ENCODE measurements around the gene SHISA7.
A peak's percentile ranks its signal among the peaks of the same experiment; 100 is the strongest.

The SHISA7 gene

DNA sequence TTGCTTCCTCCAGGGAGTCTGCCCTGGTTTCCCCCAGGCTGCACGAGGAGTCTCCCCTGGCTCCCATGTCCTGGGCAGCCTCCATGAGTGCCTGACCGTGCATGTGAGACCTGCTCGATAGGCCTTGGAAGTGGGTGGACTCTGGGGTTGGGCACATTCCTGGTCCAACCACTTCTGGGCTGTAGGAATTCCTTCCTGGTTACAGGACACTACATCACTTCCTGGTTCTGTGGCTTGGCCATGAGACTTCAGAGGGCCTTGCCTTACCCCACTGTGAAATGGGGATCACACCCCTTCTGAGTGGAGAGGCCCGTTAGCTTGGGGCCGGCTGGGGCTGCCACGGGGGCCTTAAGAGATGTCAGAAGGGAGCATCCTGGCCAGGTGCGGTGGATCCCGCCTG lies 29.4 kb upstream of the SHISA7 start:
- no peak overlapping the region for H3K4me3 ChIP-seq (ENCODE audit: low read depth in 1 of 2, low read length in 2 of 2)
- no peaks in the 10 kb centered on the region for H3K27me3 ChIP-seq (ENCODE audit: control insufficient read depth in 1 of 2, insufficient read depth in 2 of 2, low read length in 2 of 2)
- no peak overlapping the region for H3K27ac ChIP-seq (ENCODE audit: low read depth, low read length)
- H3K9ac ChIP-seq (ENCODE audit: low read depth in 1 of 2, low read length in 2 of 2), result no peak overlapping the region
- H3K36me3 ChIP-seq (ENCODE audit: control insufficient read depth in 1 of 2, insufficient read depth in 2 of 2, low read length in 2 of 2), result no peaks in the 10 kb centered on the region
- H3K9me3 ChIP-seq (ENCODE audit: control insufficient read depth in 1 of 2, low read length in 2 of 2), result no peaks in the 10 kb centered on the region
- peaks cover 11 to 18% of the 10 kb centered on the region in 2 donors for H3K4me1 ChIP-seq (ENCODE audit: control insufficient read depth in 1 of 2, insufficient read depth in 2 of 2, low read length in 2 of 2)

DNA sequence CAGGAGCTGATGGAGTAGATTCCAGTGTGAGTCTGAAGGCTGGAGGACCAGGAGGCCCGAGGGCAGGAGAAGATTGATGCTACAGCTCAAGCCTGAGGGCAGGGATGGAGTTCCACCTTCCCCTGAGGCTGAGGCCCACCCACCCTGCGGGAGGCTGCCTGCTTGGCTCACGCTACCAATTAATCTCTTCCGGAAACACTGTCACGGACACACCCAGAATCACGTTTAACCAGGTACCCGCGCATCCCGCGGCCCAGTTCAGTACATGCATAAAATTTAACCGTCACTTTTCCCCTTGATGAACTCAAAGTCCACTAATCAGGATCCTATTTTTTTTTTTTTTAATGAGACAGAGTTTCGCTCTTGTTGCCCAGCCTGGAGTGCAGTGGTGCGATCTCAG lies 28.2 kb upstream of the SHISA7 start:
- Histone ChIP-seq H3K9ac (ENCODE audit: low read depth in 1 of 2, low read length in 2 of 2) (no peak overlapping the region), H3K27me3 (ENCODE audit: control insufficient read depth in 1 of 2, insufficient read depth in 2 of 2, low read length in 2 of 2) (peaks cover 0 to 4% of the 10 kb centered on the region in 2 donors), H3K4me1 (ENCODE audit: control insufficient read depth in 1 of 2, insufficient read depth in 2 of 2, low read length in 2 of 2) (peaks cover 9 to 19% of the 10 kb centered on the region in 2 donors), H3K36me3 (ENCODE audit: control insufficient read depth in 1 of 2, insufficient read depth in 2 of 2, low read length in 2 of 2) (no peaks in the 10 kb centered on the region), H3K27ac (ENCODE audit: low read depth, low read length) (no peak overlapping the region), H3K9me3 (ENCODE audit: control insufficient read depth in 1 of 2, low read length in 2 of 2) (no peaks in the 10 kb centered on the region), H3K4me3 (ENCODE audit: low read depth in 1 of 2, low read length in 2 of 2) (no peak overlapping the region)

DNA sequence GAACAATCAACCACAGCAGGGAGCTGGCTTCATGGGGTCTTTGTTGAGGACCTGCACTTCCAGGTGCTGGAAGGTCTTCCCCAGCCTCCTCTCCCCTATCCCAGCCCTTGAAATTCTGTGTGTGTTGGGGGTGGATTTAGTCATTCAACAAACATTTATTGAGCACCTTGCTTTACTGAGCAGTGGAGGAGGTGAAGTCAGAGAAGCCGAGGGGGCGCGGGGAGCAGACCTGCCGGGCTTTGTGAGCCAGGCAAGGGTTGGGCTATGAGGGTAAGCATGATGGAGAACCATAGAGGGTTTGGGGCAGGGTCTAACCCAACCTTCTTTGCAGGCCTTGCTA lies 24.9 kb upstream of the SHISA7 start:
- Histone ChIP-seq H3K36me3 (ENCODE audit: control insufficient read depth in 1 of 2, insufficient read depth in 2 of 2, low read length in 2 of 2) (no peaks in the 10 kb centered on the region), H3K9ac (ENCODE audit: low read depth in 1 of 2, low read length in 2 of 2) (peak overlapping the region in 1 of 2 donors; percentile 22), H3K4me3 (ENCODE audit: low read depth in 1 of 2, low read length in 2 of 2) (no peak overlapping the region), H3K4me1 (ENCODE audit: control insufficient read depth in 1 of 2, insufficient read depth in 2 of 2, low read length in 2 of 2) (peaks cover 4 to 13% of the 10 kb centered on the region in 2 donors), H3K27ac (ENCODE audit: low read depth, low read length) (no peak overlapping the region), H3K27me3 (ENCODE audit: control insufficient read depth in 1 of 2, insufficient read depth in 2 of 2, low read length in 2 of 2) (peaks cover 0 to 4% of the 10 kb centered on the region in 2 donors), H3K9me3 (ENCODE audit: control insufficient read depth in 1 of 2, low read length in 2 of 2) (no peaks in the 10 kb centered on the region)

DNA sequence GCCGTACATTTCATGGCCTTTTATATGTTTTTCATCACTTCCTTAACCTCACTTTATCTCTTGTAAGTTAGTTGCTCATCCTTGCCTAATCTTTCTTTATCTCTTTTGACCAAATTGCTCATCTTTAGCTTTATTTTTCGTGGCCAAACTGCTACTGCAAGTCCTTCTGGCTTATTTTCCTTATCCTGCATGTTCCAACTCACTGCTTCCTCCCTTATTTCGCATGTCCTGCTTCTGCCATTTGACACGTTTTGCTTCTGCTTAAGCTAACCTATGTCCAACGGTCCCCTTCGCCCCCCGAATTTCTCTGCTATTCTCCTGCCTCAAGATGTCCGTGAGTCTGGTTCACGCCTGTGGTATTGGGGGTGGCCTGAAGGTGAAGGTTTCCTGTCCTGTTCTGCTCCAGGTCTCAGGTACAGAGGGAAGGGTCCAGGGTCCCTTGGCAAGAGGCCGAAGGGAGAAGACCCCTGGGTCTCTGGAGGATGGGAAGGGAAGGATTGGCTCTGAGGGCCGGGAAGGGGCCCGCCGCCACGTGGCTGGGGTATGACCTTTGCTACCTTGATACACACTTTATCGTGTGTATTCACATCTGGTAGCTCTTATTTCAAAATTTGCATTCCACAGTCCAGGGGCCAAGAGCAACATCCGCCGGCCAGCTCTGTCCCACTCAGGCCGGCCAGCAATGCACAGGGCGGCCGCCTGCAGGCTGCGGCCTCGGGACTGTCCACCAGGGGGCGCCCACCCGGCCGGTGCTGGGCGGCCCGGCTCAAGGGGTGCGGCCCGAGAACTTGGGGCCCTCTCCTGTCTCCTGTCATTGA lies 24.3 kb upstream of the SHISA7 start:
- Histone ChIP-seq H3K9me3 (ENCODE audit: control insufficient read depth in 1 of 2, low read length in 2 of 2) (no peaks in the 10 kb centered on the region), H3K4me3 (ENCODE audit: low read depth in 1 of 2, low read length in 2 of 2) (no peak overlapping the region), H3K27ac (ENCODE audit: low read depth, low read length) (no peak overlapping the region), H3K27me3 (ENCODE audit: control insufficient read depth in 1 of 2, insufficient read depth in 2 of 2, low read length in 2 of 2) (peaks cover 0 to 4% of the 10 kb centered on the region in 2 donors), H3K9ac (ENCODE audit: low read depth in 1 of 2, low read length in 2 of 2) (peak overlapping the region in 1 of 2 donors; percentile 22), H3K4me1 (ENCODE audit: control insufficient read depth in 1 of 2, insufficient read depth in 2 of 2, low read length in 2 of 2) (peaks cover 4 to 13% of the 10 kb centered on the region in 2 donors), H3K36me3 (ENCODE audit: control insufficient read depth in 1 of 2, insufficient read depth in 2 of 2, low read length in 2 of 2) (no peaks in the 10 kb centered on the region)

DNA sequence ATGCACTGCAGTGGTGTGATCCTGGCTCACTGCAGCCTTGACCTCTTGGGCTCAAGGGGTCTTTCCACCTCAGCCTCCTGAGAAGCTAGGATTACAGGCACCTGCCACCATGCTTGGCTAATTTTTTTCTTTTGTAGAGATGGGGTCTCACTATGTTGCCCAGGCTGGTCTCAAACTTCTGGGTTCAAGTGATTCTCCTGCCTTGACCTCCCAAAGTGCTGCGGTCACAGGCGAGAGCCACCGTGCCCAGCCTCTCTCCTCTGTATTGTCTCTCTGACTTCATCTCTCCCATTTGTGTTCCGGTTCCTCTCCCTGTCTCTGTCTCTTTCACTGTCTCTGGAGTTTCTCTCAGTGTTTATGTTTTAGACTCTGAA lies 23.1 kb upstream of the SHISA7 start:
- H3K4me3 ChIP-seq (ENCODE audit: low read depth in 1 of 2, low read length in 2 of 2), result no peak overlapping the region

DNA sequence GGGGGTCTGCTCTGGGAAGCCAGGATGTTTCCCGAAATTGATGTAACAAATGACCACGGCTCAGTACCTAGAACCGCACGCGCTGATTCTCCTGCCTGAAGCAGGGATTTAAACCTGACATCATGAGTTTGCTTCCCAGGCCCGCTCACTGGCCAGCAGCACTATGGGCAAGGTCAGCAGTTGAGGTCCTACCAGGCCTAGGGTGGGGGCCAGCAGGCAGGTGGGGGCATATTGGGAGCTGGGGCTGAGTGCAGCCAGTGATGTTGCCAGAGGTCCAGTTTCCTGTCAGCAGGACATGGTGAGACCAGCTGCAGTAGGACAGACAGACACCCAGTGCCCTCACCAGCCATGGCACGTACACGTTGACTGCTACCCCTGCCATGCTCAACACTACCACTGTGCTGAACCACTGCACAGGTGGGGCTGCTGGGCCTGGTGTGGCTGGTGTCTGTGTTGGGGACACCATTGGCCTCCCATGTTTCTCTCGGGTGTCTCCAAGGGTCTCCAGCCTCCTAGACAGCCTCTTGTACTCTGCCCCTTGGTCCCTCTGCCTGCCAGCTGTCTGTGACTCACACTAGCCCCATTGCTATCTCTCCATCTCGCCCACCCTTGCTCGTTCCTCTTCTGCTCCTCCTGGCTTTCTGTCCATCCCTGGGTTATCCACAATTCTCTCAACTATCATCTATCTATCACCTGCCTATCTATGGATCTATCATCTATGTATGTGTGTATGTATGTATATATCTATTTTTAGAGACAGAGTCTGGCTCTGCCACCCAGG lies 22.6 kb upstream of the SHISA7 start:
- Histone ChIP-seq H3K27ac (ENCODE audit: low read depth, low read length) (no peak overlapping the region), H3K9me3 (ENCODE audit: control insufficient read depth in 1 of 2, low read length in 2 of 2) (no peaks in the 10 kb centered on the region), H3K4me3 (ENCODE audit: low read depth in 1 of 2, low read length in 2 of 2) (no peak overlapping the region), H3K27me3 (ENCODE audit: control insufficient read depth in 1 of 2, insufficient read depth in 2 of 2, low read length in 2 of 2) (peaks cover 0 to 4% of the 10 kb centered on the region in 2 donors), H3K4me1 (ENCODE audit: control insufficient read depth in 1 of 2, insufficient read depth in 2 of 2, low read length in 2 of 2) (peaks cover 10 to 16% of the 10 kb centered on the region in 2 donors), H3K9ac (ENCODE audit: low read depth in 1 of 2, low read length in 2 of 2) (no peak overlapping the region), H3K36me3 (ENCODE audit: control insufficient read depth in 1 of 2, insufficient read depth in 2 of 2, low read length in 2 of 2) (no peaks in the 10 kb centered on the region)

More for the DNA sequence above, 23.1 kb upstream of the SHISA7 start:
- H3K4me1 ChIP-seq (ENCODE audit: control insufficient read depth in 1 of 2, insufficient read depth in 2 of 2, low read length in 2 of 2), result peaks cover 10 to 14% of the 10 kb centered on the region in 2 donors
- no peaks in the 10 kb centered on the region for H3K9me3 ChIP-seq (ENCODE audit: control insufficient read depth in 1 of 2, low read length in 2 of 2)
- H3K27ac ChIP-seq (ENCODE audit: low read depth, low read length), result no peak overlapping the region
- peaks cover 0 to 4% of the 10 kb centered on the region in 2 donors for H3K27me3 ChIP-seq (ENCODE audit: control insufficient read depth in 1 of 2, insufficient read depth in 2 of 2, low read length in 2 of 2)
- no peak overlapping the region for H3K9ac ChIP-seq (ENCODE audit: low read depth in 1 of 2, low read length in 2 of 2)
- H3K36me3 ChIP-seq (ENCODE audit: control insufficient read depth in 1 of 2, insufficient read depth in 2 of 2, low read length in 2 of 2), result no peaks in the 10 kb centered on the region

DNA sequence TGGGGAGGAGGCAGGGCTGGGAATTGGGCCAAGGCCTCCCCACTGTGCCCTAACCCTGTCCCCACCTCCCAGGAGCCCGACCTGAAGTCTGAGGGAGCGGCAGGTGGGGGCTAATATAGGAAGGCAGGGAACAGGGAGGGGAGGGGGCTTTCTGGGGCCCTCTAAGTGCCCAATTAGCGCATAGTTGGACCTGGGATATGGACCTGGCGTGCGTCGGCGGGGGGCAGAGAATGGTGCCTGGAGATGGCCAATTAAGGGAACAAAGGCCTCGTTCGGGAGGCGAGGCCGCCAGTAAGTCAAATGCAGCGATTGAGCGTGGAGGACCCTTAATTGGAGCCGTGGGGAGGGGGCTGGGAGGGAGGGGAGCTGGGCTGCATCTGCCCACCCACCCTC lies 21.6 kb upstream of the SHISA7 start, which contains the start of gene C19orf85:
C19orf85 (minus strand) TSS at position 90 of the 393 bp plus-strand sequence. CDS start 197 bp downstream, outside the sequence.
- Histone ChIP-seq H3K4me3 (ENCODE audit: low read depth in 1 of 2, low read length in 2 of 2) (no peak within 1 kb of the TSS), H3K27me3 (ENCODE audit: control insufficient read depth in 1 of 2, insufficient read depth in 2 of 2, low read length in 2 of 2) (peaks cover 0 to 4% of the 10 kb centered on the region in 2 donors), H3K27ac (ENCODE audit: low read depth, low read length) (no peak within 1 kb of the TSS), H3K9me3 (ENCODE audit: control insufficient read depth in 1 of 2, low read length in 2 of 2) (no peaks in the 10 kb centered on the region), H3K4me1 (ENCODE audit: control insufficient read depth in 1 of 2, insufficient read depth in 2 of 2, low read length in 2 of 2) (peaks cover 12 to 26% of the 10 kb centered on the region in 2 donors), H3K9ac (ENCODE audit: low read depth in 1 of 2, low read length in 2 of 2) (no peak within 1 kb of the TSS), H3K36me3 (ENCODE audit: control insufficient read depth in 1 of 2, insufficient read depth in 2 of 2, low read length in 2 of 2) (no peaks in the 10 kb centered on the region)

DNA sequence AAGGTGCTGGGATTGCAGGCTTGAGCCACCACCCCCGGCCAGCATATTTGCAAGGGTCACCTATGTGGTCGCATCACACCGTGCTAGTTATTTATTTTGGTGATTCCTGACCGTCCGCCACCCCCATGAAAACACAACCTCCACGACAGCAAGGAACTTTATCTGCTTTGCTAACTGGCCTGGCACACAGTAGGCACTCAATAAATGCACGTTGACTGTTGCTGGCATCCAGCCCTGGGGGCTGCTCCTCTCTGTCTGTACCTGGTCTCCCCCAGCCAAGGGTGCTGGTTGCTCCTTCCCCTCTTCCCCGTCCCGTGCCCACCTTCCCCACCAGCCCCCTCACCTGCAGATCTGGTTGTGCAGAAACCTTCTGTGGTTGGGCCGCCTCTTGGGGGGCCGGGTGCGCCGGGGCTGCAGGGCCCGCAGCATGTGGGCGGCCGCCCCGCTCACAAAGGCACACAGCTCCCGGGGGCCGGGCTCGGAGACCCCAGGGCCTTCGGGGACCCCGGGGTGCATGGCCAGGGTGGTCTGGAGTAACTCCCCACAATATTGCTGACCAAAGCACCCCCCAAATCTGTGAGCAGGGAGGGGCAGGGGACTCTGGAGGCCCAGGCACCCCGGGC lies 21.1 kb upstream of the SHISA7 start:
- H3K9me3 ChIP-seq (ENCODE audit: control insufficient read depth in 1 of 2, low read length in 2 of 2), result no peaks in the 10 kb centered on the region
- H3K4me3 ChIP-seq (ENCODE audit: low read depth in 1 of 2, low read length in 2 of 2), result no peak overlapping the region
- H3K27ac ChIP-seq (ENCODE audit: low read depth, low read length), result no peak overlapping the region
- H3K4me1 ChIP-seq (ENCODE audit: control insufficient read depth in 1 of 2, insufficient read depth in 2 of 2, low read length in 2 of 2), result peaks cover 12 to 26% of the 10 kb centered on the region in 2 donors
- H3K9ac ChIP-seq (ENCODE audit: low read depth in 1 of 2, low read length in 2 of 2), result no peak overlapping the region
- peaks cover 0 to 4% of the 10 kb centered on the region in 2 donors for H3K27me3 ChIP-seq (ENCODE audit: control insufficient read depth in 1 of 2, insufficient read depth in 2 of 2, low read length in 2 of 2)
- no peaks in the 10 kb centered on the region for H3K36me3 ChIP-seq (ENCODE audit: control insufficient read depth in 1 of 2, insufficient read depth in 2 of 2, low read length in 2 of 2)

DNA sequence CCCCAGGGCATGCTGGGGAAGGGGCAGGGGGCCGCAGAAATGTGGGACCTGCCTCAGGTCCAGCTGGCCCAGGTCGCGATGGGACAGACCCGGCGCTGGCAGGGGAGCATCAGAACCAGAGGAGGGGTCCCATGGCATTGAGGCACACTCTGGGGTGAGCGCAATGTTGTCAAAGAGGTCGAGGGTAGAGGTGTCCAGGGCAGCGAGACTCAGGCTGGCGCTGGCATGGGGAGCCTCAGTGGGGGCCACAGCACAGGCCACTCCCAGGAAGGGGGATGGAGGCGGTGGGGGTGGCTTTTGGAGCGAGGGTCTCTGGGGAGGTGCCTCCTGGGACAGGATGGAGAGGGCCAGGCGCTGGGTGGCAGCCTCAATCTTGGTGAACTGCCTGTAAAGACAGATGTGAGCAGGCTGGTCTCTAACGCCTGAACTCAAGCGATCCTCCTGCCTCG lies 20.5 kb upstream of the SHISA7 start:
- H3K27me3 ChIP-seq (ENCODE audit: control insufficient read depth in 1 of 2, insufficient read depth in 2 of 2, low read length in 2 of 2), result peaks cover 0 to 4% of the 10 kb centered on the region in 2 donors

DNA sequence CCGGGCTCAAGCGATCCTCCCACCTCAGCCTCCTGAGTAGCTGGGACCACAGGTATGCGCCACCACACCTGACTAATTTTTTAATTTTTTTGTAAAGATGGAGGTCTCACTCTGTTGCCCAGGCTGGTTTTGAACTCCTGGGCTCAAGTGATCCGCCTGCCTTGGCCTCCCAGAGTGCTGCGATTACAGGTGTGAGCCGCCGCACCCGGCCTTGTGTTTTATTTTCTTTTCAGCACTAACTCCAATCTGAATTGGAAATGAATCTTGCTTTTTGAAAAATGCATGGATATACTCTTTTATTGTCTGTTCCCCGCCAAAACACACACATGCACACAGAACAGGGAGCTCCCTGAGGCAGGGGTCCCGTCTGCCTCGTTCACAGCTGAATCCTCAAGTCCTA lies 19.6 kb upstream of the SHISA7 start:
- peak overlapping the region in 1 of 2 donors; percentile 82 for H3K4me3 ChIP-seq (ENCODE audit: low read depth in 1 of 2, low read length in 2 of 2)
- no peak overlapping the region for H3K27ac ChIP-seq (ENCODE audit: low read depth, low read length)

More for the DNA sequence above, 20.5 kb upstream of the SHISA7 start:
- no peak overlapping the region for H3K9ac ChIP-seq (ENCODE audit: low read depth in 1 of 2, low read length in 2 of 2)
- H3K4me3 ChIP-seq (ENCODE audit: low read depth in 1 of 2, low read length in 2 of 2), result no peak overlapping the region
- H3K36me3 ChIP-seq (ENCODE audit: control insufficient read depth in 1 of 2, insufficient read depth in 2 of 2, low read length in 2 of 2), result no peaks in the 10 kb centered on the region
- H3K4me1 ChIP-seq (ENCODE audit: control insufficient read depth in 1 of 2, insufficient read depth in 2 of 2, low read length in 2 of 2), result peaks cover 12 to 26% of the 10 kb centered on the region in 2 donors
- H3K9me3 ChIP-seq (ENCODE audit: control insufficient read depth in 1 of 2, low read length in 2 of 2), result no peaks in the 10 kb centered on the region
- H3K27ac ChIP-seq (ENCODE audit: low read depth, low read length), result no peak overlapping the region

More for the DNA sequence above, 19.6 kb upstream of the SHISA7 start:
- peaks cover 0 to 4% of the 10 kb centered on the region in 2 donors for H3K27me3 ChIP-seq (ENCODE audit: control insufficient read depth in 1 of 2, insufficient read depth in 2 of 2, low read length in 2 of 2)
- H3K4me1 ChIP-seq (ENCODE audit: control insufficient read depth in 1 of 2, insufficient read depth in 2 of 2, low read length in 2 of 2), result peaks cover 12 to 21% of the 10 kb centered on the region in 2 donors
- no peaks in the 10 kb centered on the region for H3K36me3 ChIP-seq (ENCODE audit: control insufficient read depth in 1 of 2, insufficient read depth in 2 of 2, low read length in 2 of 2)
- no peaks in the 10 kb centered on the region for H3K9me3 ChIP-seq (ENCODE audit: control insufficient read depth in 1 of 2, low read length in 2 of 2)
- H3K9ac ChIP-seq (ENCODE audit: low read depth in 1 of 2, low read length in 2 of 2), result no peak overlapping the region
